Retina (tissue), 1 donor: Measurements from ENCODE around the gene ITK.
"Not testable (repeated sequence)": the region's sequence is repeated elsewhere in the genome, so short reads cannot be mapped to it uniquely, and the experiment has no call there.

Experiments used
- DNase-seq: peaks from one replicate; pipeline ENCODE4 v3.0.0-alpha.2; 2016

ITK gene

GRCh38 chr5:157168286-157168685 lies 12.4 kb upstream of the ITK start:
- no peak for DNase-seq

- no peak for DNase-seq
These were observed 8.2 kb upstream of the ITK start for GRCh38 chr5:157172403-157172802.

GRCh38 chr5:157175071-157175612 lies 5.5 kb upstream of the ITK start:
- no peak for DNase-seq

- no peak for DNase-seq
These were observed 2.7 kb upstream of the ITK start for GRCh38 chr5:157177953-157178352.

GRCh38 chr5:157178966-157179365 lies 1.7 kb upstream of the ITK start:
- no peak for DNase-seq

GRCh38 chr5:157182143-157182757 lies 1.6 kb downstream of the ITK start:
- no peak for DNase-seq

GRCh38 chr5:157184117-157184670 lies 3.6 kb downstream of the ITK start:
- DNase-seq, result no peak

- not testable (repeated sequence) for DNase-seq
These were observed 4.5 kb downstream of the ITK start for GRCh38 chr5:157185122-157185521.

GRCh38 chr5:157186309-157187045 lies 5.8 kb downstream of the ITK start:
- no peak for DNase-seq

GRCh38 chr5:157187046-157187754 lies 6.6 kb downstream of the ITK start:
- DNase-seq, result no peak

GRCh38 chr5:157188270-157188669 lies 7.6 kb downstream of the ITK start:
- no peak for DNase-seq

GRCh38 chr5:157189223-157189622 lies 8.6 kb downstream of the ITK start:
- DNase-seq, result no peak

GRCh38 chr5:157193699-157194424 lies 13.2 kb downstream of the ITK start:
- no peak for DNase-seq

GRCh38 chr5:157196045-157196444 lies 15.4 kb downstream of the ITK start:
- no peak for DNase-seq

GRCh38 chr5:157197086-157197485 lies 16.4 kb downstream of the ITK start:
- DNase-seq, result no peak

GRCh38 chr5:157198277-157198986 lies 17.8 kb downstream of the ITK start:
- no peak for DNase-seq

GRCh38 chr5:157201857-157202256 lies 21.2 kb downstream of the ITK start:
- no peak for DNase-seq

GRCh38 chr5:157203417-157203816 lies 22.8 kb downstream of the ITK start:
- no peak for DNase-seq

GRCh38 chr5:157204765-157205164 lies 24.1 kb downstream of the ITK start:
- DNase-seq, result no peak

GRCh38 chr5:157205708-157206107 lies 25.1 kb downstream of the ITK start:
- DNase-seq, result no peak

- not testable (repeated sequence) for DNase-seq
These were observed 30.0 kb downstream of the ITK start for GRCh38 chr5:157210652-157211051.

- no peak for DNase-seq
These were observed 31.7 kb downstream of the ITK start for GRCh38 chr5:157212307-157212706.
